CD4-positive, alpha-beta T cell treated with Interleukin-4 for 1 hour (primary cell): ENCODE measurements around the gene AGTPBP1.
"Not testable (repeated sequence)": the region's sequence is repeated elsewhere in the genome, so short reads cannot be mapped to it uniquely, and the experiment has no call there.

Experiments used
- DNase-seq, 2 donors: peaks; one replicate each; pipeline ENCODE4 v3.0.0-alpha.2; 2020 to 2022

The AGTPBP1 gene

DNA sequence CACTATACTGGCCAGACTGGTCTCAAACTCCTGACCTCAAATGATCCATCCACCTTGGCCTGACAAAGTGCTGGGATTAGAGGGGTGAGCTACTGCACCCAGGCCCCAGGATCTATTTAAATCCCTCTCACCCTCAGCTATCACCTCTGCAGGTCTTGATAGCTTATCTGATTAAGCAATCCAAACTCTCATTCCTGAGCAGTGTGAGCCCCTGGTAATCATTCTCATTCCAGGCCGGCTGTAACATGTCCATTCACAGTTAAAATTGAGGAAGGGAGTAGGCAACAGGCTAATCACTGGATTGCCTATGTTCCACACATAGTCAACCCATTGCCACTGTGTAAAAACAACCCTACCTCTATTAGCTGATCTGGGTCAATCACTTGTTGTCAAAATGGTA, 111.1 kb downstream of the AGTPBP1 start:
- no peak for DNase-seq

DNA sequence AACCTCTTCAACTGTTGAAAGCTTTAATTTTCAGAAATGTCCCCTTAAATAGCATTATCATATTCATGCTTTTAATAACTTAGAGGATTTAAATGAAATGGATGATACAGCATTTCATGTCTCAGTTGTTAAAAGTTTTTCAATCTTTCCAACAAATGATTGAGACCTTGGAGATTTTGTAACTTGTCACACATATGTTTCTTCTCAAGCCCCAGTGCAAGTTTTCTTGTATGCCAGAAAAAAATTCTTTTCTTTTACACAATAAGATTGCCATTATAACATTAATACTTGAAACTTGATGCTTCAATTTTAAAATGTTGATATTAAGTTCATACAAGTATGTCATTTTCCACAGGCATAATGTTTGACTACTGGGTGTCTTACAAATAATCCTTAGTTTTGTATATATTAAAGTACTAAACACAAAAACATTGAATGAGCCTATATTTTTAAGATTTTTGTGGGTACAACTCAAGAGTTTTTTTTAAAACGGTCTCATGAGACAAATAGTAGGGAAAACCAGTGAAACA, 124.5 kb downstream of the AGTPBP1 start:
- DNase-seq: no peak

DNA sequence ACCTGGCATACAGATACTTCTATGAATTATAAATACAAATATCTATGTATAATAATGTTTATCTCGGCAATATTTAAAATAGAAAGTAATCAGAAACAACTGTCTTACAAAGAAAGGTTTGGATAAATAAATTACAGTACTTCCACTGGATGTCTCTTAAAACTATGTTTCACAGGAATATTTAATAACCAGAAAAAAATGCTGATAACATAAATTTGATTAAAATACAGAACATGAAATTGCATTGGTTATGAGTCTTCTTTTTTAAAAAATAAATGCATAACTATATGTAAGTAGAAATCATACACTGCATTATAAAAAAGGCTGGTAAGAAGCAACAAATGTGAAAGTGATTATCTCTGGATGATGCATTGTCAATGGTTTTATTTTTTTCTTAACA, 126.0 kb downstream of the AGTPBP1 start:
- no peak for DNase-seq

- peak; percentile 51 to 77 for DNase-seq
Measured at GRCh38 chr9:85610074-85610860, 131.5 kb downstream of the AGTPBP1 start.

DNA sequence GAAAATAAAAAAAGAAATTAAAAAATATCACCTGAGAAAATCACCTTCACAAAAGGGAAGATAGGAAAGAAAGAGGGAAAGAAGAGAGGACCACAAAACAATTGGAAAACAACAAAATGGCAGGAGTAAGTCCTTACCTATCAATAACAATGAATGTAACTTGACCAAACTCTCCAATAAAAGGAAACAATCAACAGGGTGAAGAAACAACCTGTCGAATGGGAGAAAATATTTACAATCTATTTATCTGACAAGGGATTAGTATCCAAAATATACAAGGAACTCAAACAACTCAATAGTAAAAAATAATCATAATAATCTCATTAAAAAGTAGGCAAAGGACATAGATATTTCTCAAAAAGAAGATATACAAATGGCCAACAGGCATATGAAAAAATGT, 135.8 kb downstream of the AGTPBP1 start:
- no peak for DNase-seq

DNA sequence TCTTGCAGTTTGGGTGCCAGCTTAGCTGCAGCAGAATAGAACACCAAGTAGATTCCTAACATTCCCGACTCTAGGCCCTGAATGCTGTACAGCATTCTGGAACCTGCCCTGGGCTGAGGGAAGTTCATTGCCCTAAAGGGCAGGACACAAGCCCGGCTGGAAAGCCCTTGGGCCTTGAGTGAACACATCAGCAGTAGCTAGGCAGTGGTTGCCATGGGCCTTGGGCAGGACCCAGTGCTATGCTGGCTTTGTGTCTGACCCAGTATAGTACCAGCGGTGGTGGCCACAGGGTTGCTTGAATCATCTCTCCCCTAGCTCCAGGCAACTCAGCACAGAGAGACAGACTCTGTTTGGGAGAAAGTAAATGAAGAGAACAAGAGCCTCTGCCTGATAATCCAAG, 137.8 kb downstream of the AGTPBP1 start:
- DNase-seq: no peak

GRCh38 chr9:85602742-85603141, 139.0 kb downstream of the AGTPBP1 start:
- no peak for DNase-seq

GRCh38 chr9:85600675-85601263, 141.0 kb downstream of the AGTPBP1 start:
- peak in 1 of 2 donors; percentile 14 for DNase-seq

DNA sequence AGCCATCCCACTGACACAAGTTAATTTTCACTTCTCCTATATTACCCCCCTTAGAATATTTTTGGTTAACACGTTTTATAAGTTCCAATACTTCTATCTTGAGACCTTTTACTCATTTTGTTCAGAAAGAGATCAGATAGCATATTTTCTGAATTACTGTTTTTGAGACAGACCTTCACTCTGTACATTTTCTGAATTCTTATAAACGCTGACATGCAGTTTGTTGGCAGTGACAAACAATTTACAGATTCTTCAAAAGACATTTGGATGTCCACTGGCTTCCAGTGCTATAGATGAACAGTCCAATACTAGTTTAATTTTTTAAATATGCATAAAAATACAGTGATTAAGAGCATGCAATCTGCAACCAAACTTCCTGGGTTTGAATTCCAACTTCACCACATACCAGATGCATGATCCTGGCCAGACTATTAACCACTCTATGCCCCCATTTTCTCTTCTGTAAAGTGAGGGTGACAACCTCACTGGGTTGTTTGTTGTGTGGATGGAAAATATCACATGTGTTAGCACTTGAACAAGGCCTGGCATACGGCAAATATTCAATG, 142.1 kb downstream of the AGTPBP1 start:
- no peak for DNase-seq

DNA sequence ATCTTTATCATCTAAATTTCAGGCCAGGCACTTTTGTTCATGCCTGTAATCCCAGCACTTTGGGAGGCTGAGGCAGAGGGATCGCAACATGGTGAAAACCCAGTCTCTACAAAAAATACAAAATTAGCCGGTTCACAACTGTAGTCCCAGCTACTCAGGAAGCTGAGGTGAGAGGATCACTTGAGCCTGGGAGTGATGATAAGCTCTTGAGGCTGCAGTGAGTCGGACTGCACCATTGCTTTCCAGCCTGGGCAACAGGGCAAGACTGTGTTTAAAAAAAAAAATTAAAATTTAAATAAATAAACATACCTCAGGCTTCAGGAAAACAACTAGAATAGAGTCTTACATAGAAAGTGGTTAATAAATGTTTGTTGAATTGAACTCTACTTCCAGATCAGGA, 147.4 kb downstream of the AGTPBP1 start:
- DNase-seq: no peak

DNA sequence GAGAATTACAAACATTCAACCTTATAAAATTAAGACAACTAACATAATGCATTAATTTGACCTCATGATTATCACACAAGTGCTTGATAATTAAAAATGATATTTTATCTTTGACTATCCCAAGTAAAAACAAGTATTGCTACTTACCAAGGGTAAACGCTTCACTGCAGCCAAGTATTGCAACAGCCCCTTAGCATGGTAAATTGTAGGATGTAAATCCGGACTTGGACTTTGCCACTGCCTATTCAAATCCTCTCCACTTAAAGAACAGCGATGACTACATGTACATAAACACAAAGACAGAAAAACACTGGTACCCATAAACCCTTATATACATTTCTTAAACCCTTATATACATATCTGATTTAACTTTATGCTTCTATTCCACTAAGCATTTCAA, 155.1 kb downstream of the AGTPBP1 start:
- no peak for DNase-seq

- no peak for DNase-seq
Measured at GRCh38 chr9:85577353-85577952, 164.3 kb downstream of the AGTPBP1 start.

DNA sequence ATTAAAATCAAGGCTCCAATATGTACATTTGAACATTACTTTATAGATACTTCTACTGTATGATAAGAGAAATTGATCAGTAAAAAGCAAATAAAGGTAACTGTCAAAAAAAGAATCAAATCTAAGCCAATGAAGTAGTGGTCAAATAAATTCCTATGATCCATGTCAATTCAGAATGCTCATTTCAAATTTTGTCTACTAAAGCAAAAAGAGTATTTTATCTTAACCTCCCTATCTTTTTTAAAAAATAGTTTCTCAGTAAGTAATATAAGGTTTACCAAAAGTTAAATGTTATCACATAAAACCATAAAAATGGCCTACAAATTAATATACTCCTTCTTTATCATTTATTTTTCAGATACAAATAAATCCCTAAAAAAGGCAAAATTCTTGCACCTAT, 165.9 kb downstream of the AGTPBP1 start:
- no peak for DNase-seq

DNA sequence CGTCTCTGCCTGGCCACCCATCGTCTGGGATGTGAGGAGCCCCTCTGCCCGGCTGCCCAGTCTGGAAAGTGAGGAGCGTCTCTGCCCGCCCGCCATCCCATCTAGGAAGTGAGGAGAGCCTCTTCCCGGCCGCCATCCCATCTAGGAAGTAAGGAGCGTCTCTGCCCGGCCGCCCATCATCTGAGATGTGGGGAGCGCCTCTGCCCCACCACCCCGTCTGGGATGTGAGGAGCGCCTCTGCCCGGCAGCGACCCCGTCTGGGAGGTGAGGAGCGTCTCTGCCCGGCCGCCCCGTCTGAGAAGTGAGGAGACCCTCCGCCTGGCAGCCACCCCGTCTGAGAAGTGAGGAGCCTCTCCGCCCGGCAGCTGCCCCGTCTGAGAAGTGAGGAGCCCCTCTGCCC, 168.2 kb downstream of the AGTPBP1 start:
- not testable (repeated sequence) for DNase-seq

GRCh38 chr9:85572917-85573316, 168.8 kb downstream of the AGTPBP1 start:
- DNase-seq: not testable (repeated sequence)

DNA sequence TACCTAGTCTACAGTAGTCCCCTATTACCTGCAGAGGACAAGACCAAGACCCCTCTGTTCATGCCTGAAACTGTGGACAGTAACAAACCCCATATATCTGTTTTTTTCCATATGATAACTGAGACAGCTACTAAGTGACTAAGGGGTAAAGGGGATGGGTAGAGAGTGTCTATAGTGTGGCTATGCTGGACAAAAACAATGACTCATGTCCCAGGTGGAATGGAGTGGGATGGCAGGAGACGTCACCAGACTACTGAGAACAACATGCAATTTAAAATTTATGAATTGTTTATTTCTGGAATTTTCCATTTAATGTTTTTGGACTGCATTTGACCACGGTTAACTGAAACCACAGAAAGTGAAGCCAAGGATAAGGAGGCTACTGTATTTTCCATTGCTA, 171.8 kb downstream of the AGTPBP1 start:
- DNase-seq: no peak

- DNase-seq: no peak
Measured at GRCh38 chr9:85559526-85559925, 182.2 kb downstream of the AGTPBP1 start.

GRCh38 chr9:85554349-85554748, 187.4 kb downstream of the AGTPBP1 start:
- no peak for DNase-seq

GRCh38 chr9:85553475-85553874, 188.3 kb downstream of the AGTPBP1 start:
- no peak for DNase-seq

GRCh38 chr9:85547599-85547998, 194.2 kb downstream of the AGTPBP1 start:
- DNase-seq: no peak

- no peak for DNase-seq
Measured at GRCh38 chr9:85543196-85543595, 198.6 kb downstream of the AGTPBP1 start.

- no peak for DNase-seq
Measured at GRCh38 chr9:85541876-85542275, 199.9 kb downstream of the AGTPBP1 start.

DNA sequence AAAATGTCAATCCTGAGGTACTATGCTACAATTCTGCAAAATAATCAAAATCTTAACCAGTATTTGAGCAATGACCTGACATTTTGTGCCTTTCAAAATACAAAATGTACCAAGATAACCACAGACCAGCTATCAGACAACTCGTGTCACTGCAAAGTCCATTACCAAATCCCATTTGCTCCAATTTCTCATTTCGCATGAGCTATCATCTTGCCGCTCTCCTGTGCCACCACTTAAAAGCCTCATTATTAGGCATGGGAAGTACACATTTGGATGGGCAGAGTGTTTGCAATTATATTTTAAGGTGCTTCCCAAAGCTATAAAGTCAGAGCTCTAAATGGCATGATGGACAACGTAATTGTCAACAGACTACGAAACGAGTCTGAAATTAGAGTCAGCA, 205.2 kb downstream of the AGTPBP1 start:
- DNase-seq: no peak

DNA sequence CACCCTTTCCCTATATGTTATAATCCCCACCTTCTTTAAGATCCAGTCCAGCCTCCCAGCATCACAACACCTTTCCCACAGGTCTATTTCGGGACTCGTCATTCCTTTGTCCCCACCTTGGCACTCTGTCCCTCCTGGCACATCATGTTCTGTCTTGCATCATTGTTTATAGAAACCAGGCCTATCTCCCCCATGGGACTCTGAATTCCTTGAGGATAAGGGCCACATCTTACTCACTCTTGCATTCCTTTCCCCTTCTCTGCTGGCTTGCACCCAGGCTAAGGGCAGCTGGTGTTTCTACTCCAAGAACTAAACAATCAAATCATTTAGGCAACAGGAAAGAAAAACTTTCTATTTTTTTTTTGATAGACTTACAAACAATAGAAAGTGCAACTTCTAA, 205.7 kb downstream of the AGTPBP1 start:
- DNase-seq: no peak
